Colonic mucosa (tissue), 4 donors: Measurements from ENCODE around the gene FRS3. TPM values are rescaled to one million over a fixed set of nuclear protein-coding genes. Genes with fewer than 3 reads are reported as not detected.

Source experiments
- DNase-seq: peaks from one replicate; pipeline ENCODE4 v3.0.0-alpha.2; 2020
- H3K27ac ChIP-seq: fragments of 200-600 bp; one replicate; pipeline ENCODE4 v1.8.0; 2021
- H3K27me3 ChIP-seq: fragments of 200-600 bp; one replicate; pipeline ENCODE4 v1.8.0; 2021
- H3K36me3 ChIP-seq: fragments of 200-600 bp; one replicate; pipeline ENCODE4 v1.8.0; 2021
- H3K4me1 ChIP-seq: fragments of 200-600 bp; one replicate; pipeline ENCODE4 v1.8.0; 2021; ENCODE audit warnings: mild to moderate bottlenecking
- H3K4me3 ChIP-seq: fragments of 200-600 bp; one replicate; pipeline ENCODE4 v1.8.0; 2021
- H3K9ac ChIP-seq, 2 donors: one replicate each; pipeline ENCODE4 v1.7.0; 2013; ENCODE audit warnings: control low read depth in 2 of 2, low read depth in 2 of 2, low read length in 2 of 2
- H3K9me3 ChIP-seq: fragments of 200-600 bp; one replicate; pipeline ENCODE4 v1.8.0; 2021
- intact Hi-C: fragments of 100-400 bp; cut with DNase I; formaldehyde crosslinking; loops from one replicate; pipeline ENCODE4 v1.14.1; 2022
- total RNA-seq, 2 donors: library from RNA; stranded (reverse); fragmentation: NEBNext Ultra II Directional in 1 of 2; extraction: Animal tissue kit (Norgen Biotek cat#: 25700) in 1 of 2; gene quantifications; one replicate each; pipeline ENCODE4 v1.2.1, GENCODE V29; 2021
- TF ChIP-seq, protein P1 (sequence below): fragments of 200-600 bp; IDR thresholded peaks from one replicate; pipeline ENCODE4 v1.8.0; 2022; ENCODE audit warnings: antibody characterized with exemption, mild to moderate bottlenecking
- donor health status: healthy.
- donor health status: DM: no; HTN: no; CAD: no.
- donor health status: DM: no; HTN: no; CAD: no.

FRS3 gene
- total RNA-seq, 2 donors from 2014 or later, result 2.7 to 3.4 TPM

GRCh38 chr6:41778895-41779294 lies 805 bp downstream of the FRS3 start:
- intact Hi-C loops, result loop anchor here (5.0 to 10.0 kb wide), 3 partner anchors 42 to 414 kb away; partner anchors contain the start of gene TFEB
- no peak for DNase-seq
- Histone ChIP-seq H3K9ac (peak overlapping the region; percentile 70 to 74), H3K4me3 (peak overlapping the region; percentile 54), H3K36me3 (no peaks in the 10 kb centered on the region), H3K27ac (no peak overlapping the region), H3K4me1 (peaks cover 6% of the 10 kb centered on the region), H3K27me3 (no peaks in the 10 kb centered on the region), H3K9me3 (no peaks in the 10 kb centered on the region)
- TF ChIP-seq, protein P1, sequence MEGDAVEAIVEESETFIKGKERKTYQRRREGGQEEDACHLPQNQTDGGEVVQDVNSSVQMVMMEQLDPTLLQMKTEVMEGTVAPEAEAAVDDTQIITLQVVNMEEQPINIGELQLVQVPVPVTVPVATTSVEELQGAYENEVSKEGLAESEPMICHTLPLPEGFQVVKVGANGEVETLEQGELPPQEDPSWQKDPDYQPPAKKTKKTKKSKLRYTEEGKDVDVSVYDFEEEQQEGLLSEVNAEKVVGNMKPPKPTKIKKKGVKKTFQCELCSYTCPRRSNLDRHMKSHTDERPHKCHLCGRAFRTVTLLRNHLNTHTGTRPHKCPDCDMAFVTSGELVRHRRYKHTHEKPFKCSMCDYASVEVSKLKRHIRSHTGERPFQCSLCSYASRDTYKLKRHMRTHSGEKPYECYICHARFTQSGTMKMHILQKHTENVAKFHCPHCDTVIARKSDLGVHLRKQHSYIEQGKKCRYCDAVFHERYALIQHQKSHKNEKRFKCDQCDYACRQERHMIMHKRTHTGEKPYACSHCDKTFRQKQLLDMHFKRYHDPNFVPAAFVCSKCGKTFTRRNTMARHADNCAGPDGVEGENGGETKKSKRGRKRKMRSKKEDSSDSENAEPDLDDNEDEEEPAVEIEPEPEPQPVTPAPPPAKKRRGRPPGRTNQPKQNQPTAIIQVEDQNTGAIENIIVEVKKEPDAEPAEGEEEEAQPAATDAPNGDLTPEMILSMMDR, result no peak

DNA sequence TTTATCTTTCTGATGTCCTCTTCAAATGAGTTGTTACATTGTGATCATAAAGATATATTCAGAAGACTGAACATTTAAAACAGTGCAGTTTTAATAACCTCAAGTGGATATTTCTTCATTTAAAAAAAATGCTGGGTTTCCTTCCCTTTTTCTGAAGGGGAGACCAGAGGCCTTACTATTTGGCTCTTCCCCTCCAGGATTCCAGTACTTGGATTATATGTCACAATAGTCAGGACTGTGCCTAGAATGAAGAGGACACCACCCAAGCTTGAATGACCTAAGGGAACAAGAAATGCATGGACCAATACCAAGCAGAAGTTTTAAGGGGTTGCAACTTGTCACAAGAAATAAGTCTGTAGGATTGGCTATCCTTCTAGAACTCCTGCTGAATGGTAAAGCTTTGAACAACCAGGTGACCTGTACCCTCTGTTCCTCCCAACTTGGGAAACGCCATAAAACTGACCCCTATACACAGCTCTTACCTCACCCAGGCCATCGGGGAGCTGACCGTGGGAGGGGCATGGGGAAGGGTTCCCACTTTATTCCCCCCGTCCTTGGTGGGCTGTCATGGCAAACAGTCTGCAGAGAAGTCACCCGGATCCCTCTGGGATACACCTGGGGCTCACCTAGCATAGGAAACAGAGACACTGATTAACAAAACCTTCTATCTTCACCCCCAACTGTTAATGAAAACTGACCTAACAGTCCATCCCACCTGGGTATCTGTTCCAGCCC lies 2.0 kb downstream of the FRS3 start:
- Histone ChIP-seq H3K9me3 (no peaks in the 10 kb centered on the region), H3K9ac (no peak overlapping the region)

DNA sequence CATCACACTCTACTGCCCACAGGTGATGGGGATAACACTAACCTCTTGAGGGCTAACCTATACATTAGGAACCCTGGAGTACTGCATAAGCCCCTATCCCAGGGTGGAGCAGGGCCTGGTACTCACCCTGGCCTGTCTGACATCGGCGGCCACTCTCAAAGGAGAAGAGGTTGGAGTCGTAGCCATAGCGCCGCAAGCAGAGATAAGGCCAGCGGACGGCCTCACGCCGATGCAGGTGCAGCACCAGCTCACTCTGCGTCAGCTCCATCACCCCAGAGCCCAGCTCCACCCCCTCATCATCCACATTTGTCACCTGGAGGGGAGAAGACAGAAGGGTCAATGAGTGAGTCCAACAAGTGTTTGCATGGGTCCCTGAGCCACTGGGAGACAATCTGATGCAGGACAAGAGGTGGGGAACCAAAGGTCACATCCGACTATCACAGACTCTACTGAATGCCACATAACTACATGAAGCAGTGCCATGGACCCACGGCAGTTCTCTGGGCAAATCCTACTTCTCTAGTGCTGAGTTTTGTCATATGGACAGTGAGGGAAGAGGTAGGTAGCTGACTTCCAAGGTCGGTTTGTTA lies 4.3 kb downstream of the FRS3 start:
- no peak overlapping the region for H3K27ac ChIP-seq
- H3K4me3 ChIP-seq, result no peak overlapping the region
- H3K4me1 ChIP-seq, result peaks cover 6% of the 10 kb centered on the region
- TF ChIP-seq, protein P1, result no peak
- H3K27me3 ChIP-seq, result no peaks in the 10 kb centered on the region
- H3K9ac ChIP-seq, result no peak overlapping the region
- intact Hi-C loops, result loop anchor here (2.0 to 10.0 kb wide), 4 partner anchors 38 to 411 kb away; partner anchors contain the start of gene TFEB
- no peaks in the 10 kb centered on the region for H3K36me3 ChIP-seq
- H3K9me3 ChIP-seq, result no peaks in the 10 kb centered on the region
- DNase-seq, result no peak

More for the DNA sequence above, 2.0 kb downstream of the FRS3 start:
- H3K27ac ChIP-seq, result no peak overlapping the region
- TF ChIP-seq, protein P1, result no peak
- H3K4me3 ChIP-seq, result no peak overlapping the region
- H3K4me1 ChIP-seq, result peaks cover 6% of the 10 kb centered on the region
- DNase-seq, result no peak
- intact Hi-C loops, result loop anchor here (5.0 to 10.0 kb wide), 3 partner anchors 40 to 413 kb away; partner anchors contain the start of gene TFEB
- H3K27me3 ChIP-seq, result no peaks in the 10 kb centered on the region
- no peaks in the 10 kb centered on the region for H3K36me3 ChIP-seq

DNA sequence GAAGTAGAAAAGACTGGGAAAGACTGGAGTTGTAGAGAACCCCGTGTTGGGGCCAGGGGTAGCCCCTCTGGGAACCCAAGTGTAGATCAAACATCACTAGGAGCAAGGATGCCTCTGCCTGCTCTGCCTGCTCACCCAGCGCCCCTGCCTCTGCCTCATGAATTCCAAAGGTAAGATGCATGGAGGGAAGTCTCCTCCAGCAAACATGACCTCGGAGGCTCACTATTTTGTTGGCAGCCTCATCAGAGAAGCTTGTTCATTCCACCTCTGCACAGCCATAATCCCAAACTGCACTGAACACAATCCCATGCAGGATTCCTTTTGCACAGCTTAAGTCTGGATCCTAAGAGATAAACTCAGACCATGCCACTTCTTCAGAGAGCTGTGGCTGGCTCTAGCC lies 4.9 kb downstream of the FRS3 start:
- Histone ChIP-seq H3K9ac (no peak overlapping the region), H3K4me3 (no peak overlapping the region), H3K27me3 (no peaks in the 10 kb centered on the region), H3K4me1 (peaks cover 6% of the 10 kb centered on the region), H3K36me3 (no peaks in the 10 kb centered on the region), H3K27ac (no peak overlapping the region), H3K9me3 (no peaks in the 10 kb centered on the region)
- TF ChIP-seq, protein P1, result no peak
- intact Hi-C loops, result loop anchor here (2.0 to 10.0 kb wide), 4 partner anchors 38 to 410 kb away; partner anchors contain the start of gene TFEB
- no peak for DNase-seq

DNA sequence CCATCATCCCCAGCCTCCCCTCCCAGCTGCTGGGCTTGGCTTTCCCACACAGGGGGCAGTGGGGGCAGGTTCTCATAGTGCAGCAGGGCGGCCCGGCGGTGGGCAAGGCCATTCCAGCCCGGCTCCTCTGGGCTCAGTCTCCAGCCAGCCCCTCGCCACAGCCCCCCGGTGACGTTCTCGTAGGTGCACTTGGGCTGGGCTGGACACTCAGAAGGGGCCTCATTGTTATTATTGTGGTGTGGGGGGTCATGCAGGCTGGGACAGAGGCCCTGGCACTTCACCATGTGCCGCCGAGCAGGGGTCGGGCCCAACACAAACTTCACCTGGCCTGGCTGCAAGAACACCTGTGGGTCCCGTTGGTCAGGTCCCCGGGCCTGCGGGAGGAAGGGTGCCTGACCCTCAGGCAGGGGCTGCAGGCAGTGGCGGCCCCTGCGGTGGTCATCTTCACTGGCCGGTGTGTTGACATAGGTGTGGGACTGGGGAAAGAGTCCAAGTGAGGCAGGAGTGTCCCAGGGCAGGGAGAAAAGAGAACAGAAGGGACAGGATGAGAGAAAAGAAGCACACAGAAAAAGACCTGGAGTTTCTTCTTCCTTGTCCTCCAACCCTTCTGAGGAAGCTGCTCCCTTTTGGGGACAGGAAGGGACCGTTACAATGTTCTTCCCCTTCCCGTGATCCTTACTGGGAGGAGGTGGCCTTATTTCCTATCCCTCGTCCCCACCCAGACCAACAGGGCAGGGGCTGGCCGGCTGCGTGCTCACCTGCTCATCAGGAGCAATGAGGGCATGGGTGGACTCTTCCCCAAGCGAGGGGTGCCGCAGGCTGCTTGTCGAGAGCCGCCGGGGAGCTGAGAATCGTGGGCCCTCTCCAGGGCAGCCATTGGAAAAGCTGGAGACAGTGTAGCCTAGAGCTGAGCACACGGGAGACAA lies 8.4 kb downstream of the FRS3 start:
- H3K27ac ChIP-seq, result no peak overlapping the region
- H3K36me3 ChIP-seq, result no peaks in the 10 kb centered on the region
- peaks cover 4% of the 10 kb centered on the region for H3K4me1 ChIP-seq
- intact Hi-C loops, result loop anchor here (10.0 kb wide), 2 partner anchors 167 to 407 kb away; no protein-coding TSS in a partner anchor
- no peak overlapping the region for H3K4me3 ChIP-seq
- H3K9ac ChIP-seq, result no peak overlapping the region
- DNase-seq, result no peak
- TF ChIP-seq, protein P1, result no peak
- H3K27me3 ChIP-seq, result no peaks in the 10 kb centered on the region
- H3K9me3 ChIP-seq, result no peaks in the 10 kb centered on the region
